ENCODE results near the gene MT3.

Gene MT3

DNA sequence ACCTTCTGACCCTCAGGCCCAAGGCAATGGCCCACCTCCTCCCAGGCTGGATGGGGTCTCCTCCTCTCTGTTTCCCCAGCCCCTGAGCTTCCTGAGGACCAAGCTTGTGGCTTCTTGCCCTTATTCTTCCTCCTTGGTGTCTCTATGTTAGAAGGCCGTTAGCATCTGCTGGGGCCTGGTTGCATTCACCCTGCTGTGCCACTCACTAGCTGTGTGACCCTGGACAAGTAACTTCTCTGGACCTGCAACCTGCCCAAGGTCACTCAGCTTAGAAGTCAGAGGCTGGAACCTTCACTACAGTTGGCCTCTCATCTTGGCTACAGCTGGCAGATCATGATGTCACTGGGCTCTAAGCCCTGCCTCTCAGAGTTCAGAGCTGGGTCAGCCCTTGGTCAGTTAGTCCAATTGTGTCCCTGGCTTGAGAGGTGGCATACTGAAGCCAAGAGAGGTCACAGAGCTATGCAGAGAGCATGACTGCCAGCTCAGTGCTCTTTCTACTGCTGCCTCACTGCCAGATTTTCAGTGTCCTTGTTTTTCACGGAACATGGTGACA lies 22.0 kb downstream of the MT3 start:
- ChIA-PET POLR2A (no interaction called here), CTCF (interaction anchor here (1.1 to 3.5 kb wide), 4 partner anchors 10 to 91 kb away, joined by 4 to 15 read pairs (median 10); no protein-coding TSS in a partner anchor)
- TF ChIP-seq, protein P1, sequence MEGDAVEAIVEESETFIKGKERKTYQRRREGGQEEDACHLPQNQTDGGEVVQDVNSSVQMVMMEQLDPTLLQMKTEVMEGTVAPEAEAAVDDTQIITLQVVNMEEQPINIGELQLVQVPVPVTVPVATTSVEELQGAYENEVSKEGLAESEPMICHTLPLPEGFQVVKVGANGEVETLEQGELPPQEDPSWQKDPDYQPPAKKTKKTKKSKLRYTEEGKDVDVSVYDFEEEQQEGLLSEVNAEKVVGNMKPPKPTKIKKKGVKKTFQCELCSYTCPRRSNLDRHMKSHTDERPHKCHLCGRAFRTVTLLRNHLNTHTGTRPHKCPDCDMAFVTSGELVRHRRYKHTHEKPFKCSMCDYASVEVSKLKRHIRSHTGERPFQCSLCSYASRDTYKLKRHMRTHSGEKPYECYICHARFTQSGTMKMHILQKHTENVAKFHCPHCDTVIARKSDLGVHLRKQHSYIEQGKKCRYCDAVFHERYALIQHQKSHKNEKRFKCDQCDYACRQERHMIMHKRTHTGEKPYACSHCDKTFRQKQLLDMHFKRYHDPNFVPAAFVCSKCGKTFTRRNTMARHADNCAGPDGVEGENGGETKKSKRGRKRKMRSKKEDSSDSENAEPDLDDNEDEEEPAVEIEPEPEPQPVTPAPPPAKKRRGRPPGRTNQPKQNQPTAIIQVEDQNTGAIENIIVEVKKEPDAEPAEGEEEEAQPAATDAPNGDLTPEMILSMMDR (IDR thresholded peaks at IDR 0.05; ENCODE audit: control extremely low read depth, extremely low read depth, low read depth, missing control alignments): no peak
- no peak for DNase-seq (ENCODE audit: extremely low spot score)

DNA sequence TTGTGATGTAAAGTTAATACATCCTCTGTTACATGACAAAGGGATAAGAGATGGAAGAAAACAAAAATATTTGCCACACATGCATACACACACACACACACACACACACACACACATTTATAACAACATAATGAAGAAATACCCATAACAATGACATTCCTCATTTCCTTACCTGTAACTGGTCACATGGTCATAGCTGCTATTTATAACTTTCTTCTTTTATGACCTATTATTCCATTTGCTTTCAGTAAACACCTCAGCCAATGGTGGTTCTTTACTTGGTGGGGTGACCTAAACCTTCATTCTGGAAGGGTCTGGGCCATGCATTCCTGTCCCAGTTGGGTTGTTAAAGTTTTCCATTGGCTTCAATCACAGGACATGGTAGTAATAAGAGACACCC lies 24.4 kb downstream of the MT3 start:
- ChIA-PET CTCF (interaction anchor here (1.1 to 1.4 kb wide), 3 partner anchors 10 to 37 kb away, joined by 4 to 9 read pairs (median 6); no protein-coding TSS in a partner anchor), POLR2A (no interaction called here)
- TF ChIP-seq, protein P1 (IDR thresholded peaks at IDR 0.05; ENCODE audit: control extremely low read depth, extremely low read depth, low read depth, missing control alignments): no peak
- DNase-seq (ENCODE audit: extremely low spot score): no peak

DNA sequence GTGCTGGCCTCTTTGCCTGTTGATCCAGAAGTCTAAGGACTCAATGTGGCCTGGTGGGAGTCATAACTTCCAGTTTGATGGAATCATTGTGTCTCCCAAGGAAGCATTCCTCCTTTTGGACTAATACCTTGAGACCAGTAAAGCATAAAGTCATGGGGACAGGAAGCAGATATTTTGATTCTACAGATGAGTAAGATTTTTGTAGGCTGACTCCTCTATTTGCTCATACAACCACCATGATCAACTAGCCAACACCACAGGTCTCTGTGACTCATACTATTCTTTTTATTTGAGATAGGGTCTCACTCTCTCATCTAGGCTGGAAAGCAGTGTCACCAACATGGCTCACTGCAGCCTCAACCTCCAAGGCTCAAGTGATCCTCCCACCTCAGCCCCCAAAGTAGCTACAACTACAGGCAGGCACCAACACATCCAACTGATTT lies 25.2 kb downstream of the MT3 start:
- TF ChIP-seq, protein P1 (IDR thresholded peaks at IDR 0.05; ENCODE audit: control extremely low read depth, extremely low read depth, low read depth, missing control alignments): no peak
- ChIA-PET CTCF (interaction anchor here (0.6 to 1.0 kb wide), 2 partner anchors 9 to 38 kb away, joined by 3 read pairs; no protein-coding TSS in a partner anchor), POLR2A (no interaction called here)
- no peak for DNase-seq (ENCODE audit: extremely low spot score)

DNA sequence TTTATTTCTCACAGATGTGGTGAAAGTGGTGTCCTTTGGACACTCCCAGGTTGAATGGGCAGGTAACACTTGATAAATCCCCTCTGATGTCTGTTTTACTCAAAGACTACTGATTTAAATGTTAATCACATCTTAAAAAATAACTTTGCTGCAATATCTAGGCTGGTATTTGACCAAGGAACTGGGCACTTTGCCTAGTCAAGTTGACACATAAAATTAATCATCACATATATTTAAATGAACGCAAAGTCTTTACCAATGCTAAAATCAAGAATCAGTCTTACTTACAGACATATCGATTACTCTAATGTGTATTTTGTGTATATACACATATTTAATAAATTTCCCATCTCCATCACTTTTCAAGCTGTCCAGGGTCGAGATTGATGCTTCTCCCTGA lies 26.0 kb downstream of the MT3 start:
- ChIA-PET POLR2A (no interaction called here), CTCF (interaction anchor here (0.6 to 1.0 kb wide), 2 partner anchors 8 to 39 kb away, joined by 3 read pairs; no protein-coding TSS in a partner anchor)
- TF ChIP-seq, protein P1 (IDR thresholded peaks at IDR 0.05; ENCODE audit: control extremely low read depth, extremely low read depth, low read depth, missing control alignments): no peak
- no peak for DNase-seq (ENCODE audit: extremely low spot score)

DNA sequence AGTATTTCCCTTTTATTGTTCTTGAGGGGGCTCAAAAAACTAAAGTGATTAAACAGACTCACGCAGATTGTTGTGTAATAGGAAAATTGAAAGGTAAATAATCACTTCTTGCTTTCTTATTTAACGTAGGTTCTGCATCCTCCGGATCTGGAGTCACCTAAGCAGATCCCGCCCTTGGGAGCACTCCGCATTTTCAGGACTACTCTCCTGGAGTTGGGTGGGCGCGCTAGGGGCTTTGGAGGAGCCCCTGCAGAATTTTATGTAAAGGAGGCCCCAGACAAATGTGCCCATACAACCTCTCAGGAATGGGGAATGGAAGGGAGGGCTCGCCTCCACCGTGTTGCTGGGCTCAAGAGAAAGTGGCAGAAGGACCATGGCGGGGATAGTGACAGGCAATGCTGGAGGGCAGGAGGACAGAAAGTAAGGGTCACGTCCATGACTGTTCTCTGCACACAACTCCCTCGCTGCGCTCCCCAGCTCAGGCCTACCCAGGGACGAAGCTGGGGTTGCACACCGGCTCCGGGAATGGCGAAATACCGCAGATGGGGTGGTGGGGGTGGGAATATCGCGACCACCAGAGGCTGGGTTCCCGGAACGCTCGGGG lies 27.4 kb downstream of the MT3 start:
- TF ChIP-seq, protein P1 (IDR thresholded peaks at IDR 0.05; ENCODE audit: control extremely low read depth, extremely low read depth, low read depth, missing control alignments): no peak
- POLR2A ChIA-PET: interaction anchor here (0.6 kb wide), 1 partner anchor 9 kb away, joined by 3 read pairs; the partner anchor contains the start of gene MT1E
- no peak for DNase-seq (ENCODE audit: extremely low spot score)
- CTCF ChIA-PET: interaction anchor here (1.0 to 1.4 kb wide), 2 partner anchors 10 to 16 kb away, joined by 3 to 4 read pairs; partner anchors contain the start of gene MT1E

DNA sequence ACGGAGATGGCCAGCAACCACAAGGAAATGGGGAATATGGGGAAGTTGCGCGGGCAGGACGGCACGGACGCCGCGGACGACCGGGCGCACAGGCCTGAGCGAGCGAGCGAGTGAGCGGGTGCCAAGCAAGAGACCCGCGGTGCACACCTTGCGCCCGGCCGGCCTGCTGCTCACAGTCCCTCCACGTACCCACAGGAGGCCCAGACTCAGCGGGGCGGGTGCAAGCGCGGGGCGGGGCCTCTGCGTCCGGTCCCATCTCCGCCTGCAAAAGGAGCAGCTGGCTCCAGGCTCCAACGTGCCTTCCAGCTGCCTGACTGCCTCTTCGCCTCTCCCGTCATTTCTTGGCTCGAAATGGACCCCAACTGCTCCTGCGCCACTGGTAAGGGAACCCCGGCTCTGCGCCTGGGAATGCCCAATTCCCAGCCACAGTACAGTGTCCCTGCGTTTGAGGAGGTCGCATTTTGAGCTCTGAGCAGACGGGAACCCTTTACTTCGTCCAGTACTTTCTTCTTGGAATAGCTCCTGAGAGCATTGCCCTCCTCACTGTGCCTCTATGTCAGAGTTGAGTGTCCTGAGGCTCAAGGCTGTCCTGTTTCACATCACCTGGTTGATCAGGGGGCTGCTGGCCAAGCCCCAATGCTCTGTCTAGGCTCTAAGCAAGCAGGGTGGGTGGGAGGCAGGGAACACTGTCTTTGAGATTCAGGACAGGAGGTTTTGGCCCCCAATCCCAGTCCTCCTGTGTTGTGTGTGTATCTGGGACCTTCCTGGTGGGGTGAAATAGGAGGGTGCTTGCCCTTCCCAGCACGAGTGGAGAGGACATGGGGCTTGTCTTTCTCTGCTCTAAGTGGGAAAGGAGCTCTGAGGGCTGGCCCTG lies 28.1 kb downstream of the MT3 start:
- DNase-seq (ENCODE audit: extremely low spot score): no peak
- ChIA-PET POLR2A (interaction anchor here (0.6 kb wide), 1 partner anchor 8 kb away, joined by 3 read pairs; the partner anchor contains the start of gene MT1E), CTCF (interaction anchor here (0.8 to 1.4 kb wide), 3 partner anchors 9 to 85 kb away, joined by 3 to 4 read pairs (median 4); partner anchors contain the start of gene MT1E)
- TF ChIP-seq, protein P1 (IDR thresholded peaks at IDR 0.05; ENCODE audit: control extremely low read depth, extremely low read depth, low read depth, missing control alignments): no peak

Measured in GM10248 (cell line).